ENCODE measurements around the gene IGF2BP2.
"Not testable (repeated sequence)": the region's sequence is repeated elsewhere in the genome, so short reads cannot be mapped to it uniquely, and the experiment has no call there.

Gene IGF2BP2

DNA sequence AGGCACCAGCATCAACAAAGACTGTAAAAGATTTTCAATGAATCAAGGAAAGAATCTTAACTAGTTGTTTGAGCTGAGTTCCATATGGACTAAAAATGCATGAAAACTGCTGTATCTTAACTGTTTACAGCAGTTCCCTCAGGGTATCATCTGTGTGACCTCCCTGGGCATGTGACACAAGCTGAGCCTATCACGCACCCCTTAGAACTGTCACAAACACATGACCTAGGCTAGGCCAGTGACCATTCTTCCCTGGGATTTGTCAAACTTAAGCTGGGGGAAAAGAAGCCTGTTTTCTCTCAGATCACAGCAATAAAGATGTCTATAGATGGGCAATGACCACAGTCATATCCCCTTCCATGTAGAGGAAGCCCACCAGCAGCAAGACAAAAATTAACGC is 35.7 kb downstream of the IGF2BP2 start:
- TF ChIP-seq, protein P1, sequence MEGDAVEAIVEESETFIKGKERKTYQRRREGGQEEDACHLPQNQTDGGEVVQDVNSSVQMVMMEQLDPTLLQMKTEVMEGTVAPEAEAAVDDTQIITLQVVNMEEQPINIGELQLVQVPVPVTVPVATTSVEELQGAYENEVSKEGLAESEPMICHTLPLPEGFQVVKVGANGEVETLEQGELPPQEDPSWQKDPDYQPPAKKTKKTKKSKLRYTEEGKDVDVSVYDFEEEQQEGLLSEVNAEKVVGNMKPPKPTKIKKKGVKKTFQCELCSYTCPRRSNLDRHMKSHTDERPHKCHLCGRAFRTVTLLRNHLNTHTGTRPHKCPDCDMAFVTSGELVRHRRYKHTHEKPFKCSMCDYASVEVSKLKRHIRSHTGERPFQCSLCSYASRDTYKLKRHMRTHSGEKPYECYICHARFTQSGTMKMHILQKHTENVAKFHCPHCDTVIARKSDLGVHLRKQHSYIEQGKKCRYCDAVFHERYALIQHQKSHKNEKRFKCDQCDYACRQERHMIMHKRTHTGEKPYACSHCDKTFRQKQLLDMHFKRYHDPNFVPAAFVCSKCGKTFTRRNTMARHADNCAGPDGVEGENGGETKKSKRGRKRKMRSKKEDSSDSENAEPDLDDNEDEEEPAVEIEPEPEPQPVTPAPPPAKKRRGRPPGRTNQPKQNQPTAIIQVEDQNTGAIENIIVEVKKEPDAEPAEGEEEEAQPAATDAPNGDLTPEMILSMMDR (IDR thresholded peaks at IDR 0.05; ENCODE audit: low read depth, low read length), result no peak

DNA sequence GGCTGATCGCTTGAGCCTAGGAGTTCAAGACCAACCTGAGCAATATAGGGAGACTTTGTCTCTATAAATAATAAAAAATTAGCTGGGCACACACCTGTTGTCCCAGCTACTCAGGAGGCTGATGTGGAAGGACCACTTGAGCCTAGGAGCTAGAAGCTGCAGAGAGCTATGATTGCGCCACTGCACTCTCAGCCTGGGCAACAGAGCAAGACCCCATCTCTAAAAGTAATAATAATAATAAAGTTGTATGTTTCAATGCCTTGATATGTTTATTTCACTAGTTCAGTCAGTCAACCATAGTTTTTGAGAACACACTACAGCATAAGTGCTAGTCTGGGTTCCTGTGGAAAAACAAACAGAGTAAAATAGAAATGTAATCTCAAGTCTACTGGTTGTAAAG is 36.5 kb downstream of the IGF2BP2 start:
- TF ChIP-seq, protein P1 (IDR thresholded peaks at IDR 0.05; ENCODE audit: low read depth, low read length), result no peak
- no peak for DNase-seq (ENCODE audit: extremely low read depth, low read depth)

More for the DNA sequence above, 35.7 kb downstream of the IGF2BP2 start:
- no peak for DNase-seq (ENCODE audit: extremely low read depth, low read depth)

DNA sequence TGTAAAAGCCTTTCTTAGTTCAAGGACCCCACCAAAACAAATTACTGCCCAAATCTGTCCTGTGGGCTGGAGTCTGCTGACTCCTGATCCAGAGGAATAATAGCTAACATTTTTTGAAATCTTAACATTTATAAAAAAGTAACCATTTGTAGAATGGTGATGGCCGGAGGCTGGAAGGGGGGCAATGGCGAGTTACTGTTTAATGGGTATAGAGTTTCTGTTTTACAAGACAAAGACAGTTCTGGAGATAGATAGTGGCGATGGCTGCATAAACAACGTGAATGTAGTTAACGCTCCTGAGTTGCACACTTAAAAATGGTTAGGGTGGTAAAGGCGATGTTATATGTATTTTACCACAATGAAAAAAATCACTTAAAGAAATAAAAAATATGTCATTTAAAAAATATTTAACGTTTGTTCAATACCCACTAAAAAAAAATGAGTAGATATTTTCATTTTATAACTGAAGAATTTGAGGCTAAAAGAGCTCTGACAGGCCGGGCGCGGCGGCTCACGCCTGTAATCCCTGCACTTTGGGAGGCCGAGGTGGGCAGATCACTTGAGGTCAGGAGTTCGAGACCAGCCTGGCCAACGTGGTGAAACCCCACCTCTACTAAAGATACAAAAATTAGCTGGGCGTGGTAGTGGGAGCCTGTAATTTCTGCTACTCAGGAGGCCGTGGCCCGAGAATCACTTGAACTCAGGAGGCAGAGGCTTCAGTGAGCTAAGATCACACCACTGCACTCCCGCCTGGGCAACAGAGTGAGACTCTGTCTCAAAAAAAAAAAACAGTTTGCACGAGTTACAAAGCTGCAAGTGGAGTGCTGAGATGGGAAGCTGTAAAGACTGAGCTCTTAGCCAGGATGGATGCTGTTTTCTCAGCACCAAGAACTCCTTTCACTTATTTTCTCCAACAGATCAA is 37.6 kb downstream of the IGF2BP2 start:
- TF ChIP-seq, protein P1 (IDR thresholded peaks at IDR 0.05; ENCODE audit: low read depth, low read length), result no peak
- DNase-seq (ENCODE audit: extremely low read depth, low read depth), result no peak

DNA sequence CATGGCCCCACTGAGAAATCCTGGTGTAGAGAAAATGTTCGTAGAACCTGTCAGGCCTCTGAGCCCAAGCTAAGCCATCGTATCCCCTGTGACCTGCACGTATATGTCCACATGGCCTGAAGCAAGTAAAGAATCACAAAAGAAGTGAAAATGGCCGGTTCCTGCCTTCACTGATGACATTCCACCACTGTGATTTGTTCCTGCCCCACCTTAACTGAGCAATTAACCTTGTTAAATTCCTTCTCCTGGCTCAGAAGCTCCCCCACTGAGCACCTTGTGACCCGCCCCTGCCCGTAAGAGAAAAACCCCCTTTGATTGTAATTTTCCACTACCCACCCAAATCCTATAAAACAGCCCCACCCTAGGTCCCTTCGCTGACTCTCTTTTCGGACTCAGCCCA is 38.6 kb downstream of the IGF2BP2 start:
- not testable (repeated sequence) for DNase-seq (ENCODE audit: extremely low read depth, low read depth)

DNA sequence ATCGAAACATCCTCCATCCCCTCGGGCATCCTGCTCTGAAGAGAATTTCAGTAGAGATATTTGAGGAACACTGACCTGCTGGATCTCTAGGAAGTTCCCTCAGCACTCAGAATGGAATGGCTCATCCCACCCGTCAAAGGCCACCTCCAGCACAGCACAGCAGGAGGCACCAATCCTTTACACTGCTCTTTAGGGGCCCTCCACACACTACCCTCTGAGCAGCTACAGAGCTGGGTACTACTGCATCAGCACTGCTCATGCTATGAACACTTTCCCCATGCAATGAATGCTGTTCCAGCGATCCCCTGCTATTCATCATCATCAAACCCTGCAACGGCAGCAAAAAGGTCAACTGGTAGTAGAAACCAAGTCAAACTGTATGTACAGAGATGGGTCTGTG is 40.5 kb downstream of the IGF2BP2 start:
- DNase-seq (ENCODE audit: extremely low read depth, low read depth), result no peak
- TF ChIP-seq, protein P1 (IDR thresholded peaks at IDR 0.05; ENCODE audit: low read depth, low read length), result no peak

DNA sequence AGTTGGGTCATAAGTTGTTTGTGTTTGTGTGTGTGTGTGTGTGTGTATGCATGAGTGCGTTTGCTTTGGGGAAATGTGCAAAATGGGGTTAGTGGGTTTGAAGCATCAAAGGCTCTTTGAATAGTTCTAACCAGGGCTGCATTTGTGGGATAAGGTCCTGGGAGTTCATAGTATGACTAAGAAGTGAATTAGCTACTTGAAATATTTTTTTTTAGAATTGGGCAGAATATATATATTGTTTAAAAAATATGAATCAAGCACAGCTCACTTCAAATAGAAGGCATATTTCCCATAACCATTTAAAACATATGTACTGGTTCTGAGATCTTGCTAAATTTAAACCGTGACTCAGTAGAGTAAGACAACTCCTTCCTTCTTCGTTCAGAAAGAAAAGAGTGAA is 43.1 kb downstream of the IGF2BP2 start:
- TF ChIP-seq, protein P1 (IDR thresholded peaks at IDR 0.05; ENCODE audit: low read depth, low read length), result no peak
- no peak for DNase-seq (ENCODE audit: extremely low read depth, low read depth)

DNA sequence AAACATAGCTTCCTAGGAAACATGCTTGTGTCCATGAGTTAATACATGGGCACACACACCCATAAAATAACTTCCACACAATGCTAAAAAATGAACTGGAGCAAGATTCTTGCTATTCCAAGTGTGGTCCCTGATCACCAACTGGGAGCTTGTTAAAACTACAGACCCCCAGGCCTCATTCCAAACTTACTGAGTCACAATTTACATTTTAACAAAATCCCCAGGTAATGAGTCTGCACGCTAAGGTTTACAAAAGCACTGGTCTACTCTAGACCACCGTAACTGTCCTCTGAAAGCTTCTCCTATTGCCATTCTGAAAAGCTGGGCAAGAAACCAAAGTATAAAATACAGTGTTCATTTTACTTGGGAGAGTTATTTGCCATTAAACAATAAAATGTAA is 45.4 kb downstream of the IGF2BP2 start:
- TF ChIP-seq, protein P1 (IDR thresholded peaks at IDR 0.05; ENCODE audit: low read depth, low read length), result no peak
- no peak for DNase-seq (ENCODE audit: extremely low read depth, low read depth)

DNA sequence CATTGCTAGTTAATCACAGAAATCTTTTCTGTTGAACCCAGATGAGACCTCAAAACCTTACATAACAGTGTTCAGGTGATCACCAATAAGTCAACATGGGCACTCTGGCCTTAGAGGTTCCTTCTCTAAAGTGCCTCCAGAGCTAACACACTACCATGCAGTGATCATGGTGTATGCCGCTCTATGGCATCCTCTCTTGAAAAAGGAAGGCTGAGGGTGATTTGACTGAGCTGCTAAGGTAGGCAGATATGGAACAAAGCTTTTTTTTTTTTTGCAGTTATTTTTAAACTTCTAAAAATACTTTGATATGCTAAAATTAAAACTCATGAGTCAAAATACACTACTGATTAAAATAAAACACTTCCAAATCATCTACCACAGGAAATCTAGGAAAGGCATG is 46.0 kb downstream of the IGF2BP2 start:
- no peak for DNase-seq (ENCODE audit: extremely low read depth, low read depth)
- TF ChIP-seq, protein P1 (IDR thresholded peaks at IDR 0.05; ENCODE audit: low read depth, low read length), result no peak

Measured in AG09319 (cell line).